ENCODE results near the gene TAGLN3.
"Not testable (repeated sequence)": the region's sequence is repeated elsewhere in the genome, so short reads cannot be mapped to it uniquely, and the experiment has no call there.

TAGLN3 gene

DNA sequence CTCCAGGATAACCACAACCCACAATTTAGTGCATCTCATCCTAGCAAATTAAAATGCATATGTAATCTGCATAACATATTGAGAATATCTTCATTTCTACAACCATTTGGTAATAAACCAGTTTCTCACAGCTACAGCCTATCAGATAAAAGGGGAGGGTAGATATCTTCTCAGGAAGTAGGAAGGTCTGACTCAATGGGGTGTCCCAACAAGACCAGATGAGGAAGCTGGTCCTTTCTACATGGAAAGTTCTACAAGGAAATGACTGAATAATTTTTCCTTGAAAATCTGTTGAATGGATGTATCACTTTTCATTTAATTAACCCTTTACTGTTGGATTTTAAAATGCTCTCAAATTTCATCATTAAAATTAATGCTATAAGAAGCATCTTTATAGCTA, 18.4 kb downstream of the TAGLN3 start:
- no peaks in the 10 kb centered on the region for H3K27me3 ChIP-seq (ENCODE audit: control insufficient read depth, insufficient read depth, low read length)
- no peak overlapping the region for H3K9ac ChIP-seq (ENCODE audit: low read length)
- H3K4me3 ChIP-seq (ENCODE audit: low read length), result no peak overlapping the region
- no peaks in the 10 kb centered on the region for H3K9me3 ChIP-seq (ENCODE audit: control insufficient read depth, low read length)
- H3K36me3 ChIP-seq (ENCODE audit: control insufficient read depth, insufficient read depth, low read length), result no peaks in the 10 kb centered on the region
- peaks cover 10% of the 10 kb centered on the region for H3K4me1 ChIP-seq (ENCODE audit: control insufficient read depth, insufficient read depth, low read length)

DNA sequence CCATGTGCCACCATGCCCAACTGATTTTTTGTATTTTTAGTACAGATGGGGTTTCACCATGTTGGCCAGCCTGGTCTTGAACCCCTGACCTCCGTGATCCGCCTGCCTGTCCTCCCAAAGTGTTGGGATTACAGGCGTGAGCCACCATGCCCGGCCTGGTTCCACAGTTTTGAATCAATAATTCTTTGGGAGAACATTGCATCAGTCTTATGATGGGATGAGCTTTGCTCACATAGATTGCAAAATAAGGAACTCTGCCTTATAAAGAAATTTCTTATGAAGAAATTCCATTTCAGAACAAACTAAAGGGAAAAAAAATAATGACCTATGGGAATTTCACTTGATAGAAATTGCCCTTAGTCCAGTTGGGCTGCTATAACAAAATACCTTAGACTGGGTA, 20.0 kb downstream of the TAGLN3 start:
- no peaks in the 10 kb centered on the region for H3K27me3 ChIP-seq (ENCODE audit: control insufficient read depth, insufficient read depth, low read length)
- no peaks in the 10 kb centered on the region for H3K4me1 ChIP-seq (ENCODE audit: control insufficient read depth, insufficient read depth, low read length)
- H3K9ac ChIP-seq (ENCODE audit: low read length), result no peak overlapping the region
- no peaks in the 10 kb centered on the region for H3K36me3 ChIP-seq (ENCODE audit: control insufficient read depth, insufficient read depth, low read length)
- no peaks in the 10 kb centered on the region for H3K9me3 ChIP-seq (ENCODE audit: control insufficient read depth, low read length)
- no peak overlapping the region for H3K4me3 ChIP-seq (ENCODE audit: low read length)

DNA sequence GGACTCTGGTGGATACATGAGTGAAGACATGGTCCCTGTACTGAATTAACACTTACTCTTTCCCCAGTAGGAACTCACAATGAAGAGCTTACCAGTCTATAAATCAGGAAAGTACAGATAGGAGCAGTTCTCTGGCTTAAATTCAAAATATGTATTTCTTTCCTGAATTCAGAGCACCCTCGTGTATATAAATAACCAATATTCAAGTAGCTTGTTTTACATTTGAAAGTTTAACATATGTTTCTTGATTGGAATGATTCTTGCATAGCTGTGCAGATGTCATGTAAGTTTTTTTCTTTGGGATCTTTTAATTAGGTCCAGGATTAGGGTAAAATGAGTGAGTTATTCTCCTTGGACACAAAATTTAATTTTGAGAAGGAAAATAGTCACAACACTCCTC, 21.0 kb downstream of the TAGLN3 start:
- Histone ChIP-seq H3K4me1 (ENCODE audit: control insufficient read depth, insufficient read depth, low read length) (no peaks in the 10 kb centered on the region), H3K4me3 (ENCODE audit: low read length) (no peak overlapping the region), H3K9ac (ENCODE audit: low read length) (no peak overlapping the region), H3K9me3 (ENCODE audit: control insufficient read depth, low read length) (no peaks in the 10 kb centered on the region), H3K36me3 (ENCODE audit: control insufficient read depth, insufficient read depth, low read length) (no peaks in the 10 kb centered on the region), H3K27me3 (ENCODE audit: control insufficient read depth, insufficient read depth, low read length) (no peaks in the 10 kb centered on the region)

DNA sequence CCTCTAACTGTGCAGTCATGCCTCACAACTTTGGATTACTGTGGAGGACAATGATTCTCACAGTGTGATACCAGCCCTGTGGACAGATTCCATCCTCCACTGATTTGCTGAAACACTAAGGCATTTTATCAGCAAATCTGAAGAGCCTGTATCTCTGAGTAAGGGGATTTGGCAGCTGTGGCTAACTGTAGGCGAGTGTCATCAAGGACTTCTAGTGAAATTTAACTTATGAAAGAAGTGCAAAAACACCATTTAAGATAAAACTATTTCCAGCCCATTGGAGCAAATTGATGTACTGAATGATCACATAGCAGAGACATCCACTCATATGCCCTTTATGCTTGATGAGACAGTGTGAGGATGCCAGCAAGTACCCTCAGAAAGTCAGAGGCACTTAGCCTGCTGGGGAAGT, 22.0 kb downstream of the TAGLN3 start:
- Histone ChIP-seq H3K9ac (ENCODE audit: low read length) (no peak overlapping the region), H3K9me3 (ENCODE audit: control insufficient read depth, low read length) (no peaks in the 10 kb centered on the region), H3K4me3 (ENCODE audit: low read length) (no peak overlapping the region), H3K4me1 (ENCODE audit: control insufficient read depth, insufficient read depth, low read length) (no peaks in the 10 kb centered on the region), H3K27me3 (ENCODE audit: control insufficient read depth, insufficient read depth, low read length) (no peaks in the 10 kb centered on the region), H3K36me3 (ENCODE audit: control insufficient read depth, insufficient read depth, low read length) (no peaks in the 10 kb centered on the region)

DNA sequence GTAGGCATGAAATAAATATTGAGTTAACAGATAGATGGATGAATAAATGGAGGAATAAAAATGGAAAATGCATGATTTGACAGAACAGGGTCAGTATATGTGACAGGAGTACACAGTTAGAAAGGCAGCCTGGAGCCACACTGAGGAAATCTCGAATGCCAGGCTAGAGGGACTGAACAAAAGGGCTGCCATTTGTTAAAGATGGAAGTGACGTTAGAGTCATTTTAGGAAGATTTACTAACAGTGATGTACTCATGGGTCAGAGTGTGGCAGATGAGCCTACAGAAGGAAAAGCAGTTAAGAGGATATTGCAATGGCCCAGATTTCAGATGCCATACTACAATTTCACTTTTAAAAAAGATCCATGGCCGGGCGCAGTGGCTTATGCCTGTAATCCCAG, 28.4 kb downstream of the TAGLN3 start:
- Histone ChIP-seq H3K9ac (ENCODE audit: low read length) (no peak overlapping the region), H3K27me3 (ENCODE audit: control insufficient read depth, insufficient read depth, low read length) (no peaks in the 10 kb centered on the region), H3K4me3 (ENCODE audit: low read length) (no peak overlapping the region), H3K36me3 (ENCODE audit: control insufficient read depth, insufficient read depth, low read length) (no peaks in the 10 kb centered on the region), H3K9me3 (ENCODE audit: control insufficient read depth, low read length) (no peaks in the 10 kb centered on the region), H3K4me1 (ENCODE audit: control insufficient read depth, insufficient read depth, low read length) (no peaks in the 10 kb centered on the region)

DNA sequence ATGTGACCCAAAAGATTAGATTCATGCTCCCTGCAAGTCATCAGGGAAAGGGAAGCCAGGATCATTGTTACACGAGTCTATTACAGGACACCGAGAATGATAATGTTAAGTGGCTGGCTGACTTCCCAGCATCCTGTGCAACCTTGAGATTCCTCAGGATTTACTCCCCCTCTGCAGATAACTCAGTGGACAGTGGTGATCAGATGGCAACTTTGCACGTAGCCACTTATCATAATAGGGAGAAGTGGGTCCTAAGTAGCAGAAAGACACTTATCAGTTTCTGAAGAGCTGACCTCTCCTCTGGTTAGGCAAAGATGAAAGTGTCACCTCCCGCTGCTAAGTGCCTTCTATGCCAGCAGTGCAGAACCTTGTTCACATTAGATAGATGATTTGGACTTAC, 29.1 kb downstream of the TAGLN3 start:
- Histone ChIP-seq H3K4me1 (ENCODE audit: control insufficient read depth, insufficient read depth, low read length) (no peaks in the 10 kb centered on the region), H3K9ac (ENCODE audit: low read length) (no peak overlapping the region)

DNA sequence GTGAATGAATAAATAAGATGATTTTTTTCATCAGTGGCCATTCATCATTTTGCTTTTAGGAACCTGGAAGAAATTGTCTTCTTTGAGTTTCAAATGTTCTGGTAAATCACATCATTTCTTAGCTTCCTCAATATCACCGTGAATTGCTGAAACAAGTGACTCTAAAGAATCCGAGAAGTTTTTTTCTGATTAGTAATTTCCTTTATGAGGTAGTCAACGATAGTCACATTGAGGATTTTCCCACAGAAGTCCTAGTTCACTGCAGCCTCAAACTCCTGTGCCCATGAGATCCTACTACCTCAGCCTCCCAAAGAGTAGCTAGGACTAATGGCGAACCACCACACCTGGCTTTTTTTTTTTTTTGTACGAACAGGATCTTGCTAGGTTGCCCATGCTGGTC, 32.2 kb downstream of the TAGLN3 start:
- no peaks in the 10 kb centered on the region for H3K9me3 ChIP-seq (ENCODE audit: control insufficient read depth, low read length)
- H3K27me3 ChIP-seq (ENCODE audit: control insufficient read depth, insufficient read depth, low read length), result no peaks in the 10 kb centered on the region
- no peaks in the 10 kb centered on the region for H3K36me3 ChIP-seq (ENCODE audit: control insufficient read depth, insufficient read depth, low read length)
- no peaks in the 10 kb centered on the region for H3K4me1 ChIP-seq (ENCODE audit: control insufficient read depth, insufficient read depth, low read length)
- no peak overlapping the region for H3K9ac ChIP-seq (ENCODE audit: low read length)
- H3K4me3 ChIP-seq (ENCODE audit: low read length), result no peak overlapping the region

More for the DNA sequence above, 29.1 kb downstream of the TAGLN3 start:
- Histone ChIP-seq H3K36me3 (ENCODE audit: control insufficient read depth, insufficient read depth, low read length) (no peaks in the 10 kb centered on the region), H3K9me3 (ENCODE audit: control insufficient read depth, low read length) (no peaks in the 10 kb centered on the region), H3K4me3 (ENCODE audit: low read length) (no peak overlapping the region), H3K27me3 (ENCODE audit: control insufficient read depth, insufficient read depth, low read length) (no peaks in the 10 kb centered on the region)

DNA sequence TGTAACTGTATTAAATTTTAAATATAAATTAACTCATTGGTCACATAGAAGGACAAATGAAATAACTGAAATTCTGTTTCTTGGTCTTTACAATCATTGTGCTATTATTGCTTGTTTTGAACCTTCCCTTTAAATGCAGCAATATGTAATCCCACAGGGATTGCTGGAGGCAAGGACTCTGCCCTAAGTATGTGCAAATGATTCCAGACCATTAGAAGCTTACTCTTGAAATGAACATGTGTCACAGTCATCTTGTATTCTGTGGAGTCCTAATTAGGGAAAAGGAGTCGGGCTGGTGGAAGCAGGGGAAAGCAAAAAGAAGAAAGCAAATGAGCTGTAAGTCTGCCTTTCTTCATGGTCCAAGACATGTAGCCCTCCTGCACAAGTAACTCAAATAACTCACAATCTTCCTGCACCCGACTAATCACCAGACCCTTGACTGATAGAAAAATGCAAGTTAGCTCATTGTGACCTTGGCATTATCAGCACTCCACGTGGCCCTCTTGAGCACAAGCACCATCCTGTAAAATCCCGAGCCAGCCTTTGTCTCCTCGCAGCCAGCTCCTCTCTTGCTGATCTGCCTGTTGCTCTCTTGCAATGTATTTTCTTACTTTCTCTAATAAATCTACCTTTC, 33.5 kb downstream of the TAGLN3 start:
- Histone ChIP-seq H3K36me3 (ENCODE audit: control insufficient read depth, insufficient read depth, low read length) (no peaks in the 10 kb centered on the region), H3K27me3 (ENCODE audit: control insufficient read depth, insufficient read depth, low read length) (no peaks in the 10 kb centered on the region), H3K4me3 (ENCODE audit: low read length) (no peak overlapping the region), H3K9ac (ENCODE audit: low read length) (no peak overlapping the region), H3K4me1 (ENCODE audit: control insufficient read depth, insufficient read depth, low read length) (no peaks in the 10 kb centered on the region), H3K9me3 (ENCODE audit: control insufficient read depth, low read length) (no peaks in the 10 kb centered on the region)

DNA sequence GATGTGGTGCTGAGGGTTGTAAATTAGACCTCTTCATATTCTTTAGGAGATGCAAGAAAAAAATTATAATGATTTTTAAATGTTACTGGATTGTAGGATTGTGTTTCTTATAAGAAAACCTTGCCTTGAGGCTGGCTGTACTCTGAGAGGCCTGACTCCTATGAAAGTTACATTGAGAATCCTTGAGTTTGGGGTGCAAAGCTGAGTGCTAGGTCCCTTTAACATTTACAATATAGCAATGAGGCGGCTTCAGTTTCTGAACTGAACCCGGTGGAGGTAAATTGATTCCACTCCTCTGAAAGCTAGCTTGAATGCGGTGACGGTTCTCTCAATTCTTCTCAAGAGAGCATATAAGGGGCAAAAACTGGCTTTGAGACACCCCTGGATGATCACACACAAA, 35.7 kb downstream of the TAGLN3 start, which contains the start of gene TMPRSS7:
Gene TMPRSS7, plus strand, starts transcription at position 301 of the 400 bp plus-strand sequence. CDS start 110 bp downstream, outside the sequence.
- no peaks in the 10 kb centered on the region for H3K36me3 ChIP-seq (ENCODE audit: control insufficient read depth, insufficient read depth, low read length)
- no peaks in the 10 kb centered on the region for H3K9me3 ChIP-seq (ENCODE audit: control insufficient read depth, low read length)
- H3K4me3 ChIP-seq (ENCODE audit: low read length), result no peak within 1 kb of the TSS
- H3K9ac ChIP-seq (ENCODE audit: low read length), result no peak within 1 kb of the TSS
- H3K4me1 ChIP-seq (ENCODE audit: control insufficient read depth, insufficient read depth, low read length), result no peaks in the 10 kb centered on the region
- H3K27me3 ChIP-seq (ENCODE audit: control insufficient read depth, insufficient read depth, low read length), result no peaks in the 10 kb centered on the region

DNA sequence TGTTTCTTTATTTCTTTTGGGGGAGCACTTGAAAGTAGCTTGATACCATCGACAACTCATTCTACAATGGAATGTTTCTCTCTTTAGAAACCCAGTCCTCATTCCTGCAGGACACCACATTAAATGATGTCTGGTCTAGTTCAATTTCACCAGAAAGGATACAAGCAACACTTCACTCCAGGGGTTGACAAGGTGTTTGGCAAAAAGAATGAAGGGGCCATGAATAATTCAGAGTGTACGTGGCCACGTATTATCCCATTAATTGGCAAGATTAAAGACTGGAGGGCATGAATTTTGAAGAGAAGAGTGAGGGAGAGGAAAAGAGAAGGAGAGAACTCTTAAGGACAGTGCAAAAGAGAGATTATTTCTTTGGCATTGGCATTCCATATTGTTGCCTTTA, 36.5 kb downstream of the TAGLN3 start:
- no peaks in the 10 kb centered on the region for H3K4me1 ChIP-seq (ENCODE audit: control insufficient read depth, insufficient read depth, low read length)
- no peak overlapping the region for H3K4me3 ChIP-seq (ENCODE audit: low read length)
- H3K36me3 ChIP-seq (ENCODE audit: control insufficient read depth, insufficient read depth, low read length), result no peaks in the 10 kb centered on the region
- no peaks in the 10 kb centered on the region for H3K27me3 ChIP-seq (ENCODE audit: control insufficient read depth, insufficient read depth, low read length)
- H3K9me3 ChIP-seq (ENCODE audit: control insufficient read depth, low read length), result no peaks in the 10 kb centered on the region
- H3K9ac ChIP-seq (ENCODE audit: low read length), result no peak overlapping the region

DNA sequence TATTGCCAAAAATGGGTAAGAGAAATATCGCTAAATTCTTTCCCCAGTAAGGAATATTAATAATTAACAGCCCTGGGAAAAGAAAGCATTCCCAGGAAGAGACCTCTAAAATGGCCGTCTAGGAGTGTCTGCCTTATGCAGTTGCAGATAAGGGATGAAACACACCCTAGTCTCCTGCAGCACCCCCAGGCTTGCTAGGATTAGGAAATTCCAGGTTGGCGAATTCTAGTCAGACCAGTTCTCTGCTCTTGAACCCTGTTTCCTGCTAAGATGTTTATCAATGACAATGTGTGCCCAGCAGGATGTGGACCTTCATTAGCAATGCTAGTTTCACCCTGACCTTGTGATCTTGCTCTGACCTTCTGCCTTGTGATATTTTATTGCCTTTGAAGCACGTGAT, 38.5 kb downstream of the TAGLN3 start:
- not testable (repeated sequence) for H3K27me3 ChIP-seq (ENCODE audit: control insufficient read depth, insufficient read depth, low read length); H3K36me3 ChIP-seq (ENCODE audit: control insufficient read depth, insufficient read depth, low read length); H3K4me1 ChIP-seq (ENCODE audit: control insufficient read depth, insufficient read depth, low read length); H3K9ac ChIP-seq (ENCODE audit: low read length); H3K9me3 ChIP-seq (ENCODE audit: control insufficient read depth, low read length); H3K4me3 ChIP-seq (ENCODE audit: low read length)

DNA sequence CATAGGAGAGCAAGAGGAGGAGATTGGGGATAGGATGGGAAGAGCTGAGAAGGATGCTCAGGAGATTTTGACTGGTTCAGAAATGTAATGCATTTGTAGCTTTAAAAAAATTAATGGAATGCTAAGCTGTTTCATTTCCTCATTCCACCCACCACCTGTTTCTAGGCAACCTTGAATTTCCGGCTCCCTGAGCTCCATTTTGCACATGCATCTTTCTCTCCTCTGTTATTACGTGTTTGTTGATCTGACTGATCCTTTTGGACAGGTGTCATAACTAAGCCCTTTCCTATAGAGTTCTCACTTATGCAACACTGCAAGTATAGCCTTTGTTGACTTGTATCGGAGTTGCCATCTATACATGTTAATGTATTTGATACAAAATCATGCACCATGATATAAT, 40.1 kb downstream of the TAGLN3 start:
- Histone ChIP-seq H3K36me3 (ENCODE audit: control insufficient read depth, insufficient read depth, low read length) (no peaks in the 10 kb centered on the region), H3K9me3 (ENCODE audit: control insufficient read depth, low read length) (no peaks in the 10 kb centered on the region), H3K4me3 (ENCODE audit: low read length) (no peak overlapping the region), H3K27me3 (ENCODE audit: control insufficient read depth, insufficient read depth, low read length) (no peaks in the 10 kb centered on the region), H3K9ac (ENCODE audit: low read length) (no peak overlapping the region), H3K4me1 (ENCODE audit: control insufficient read depth, insufficient read depth, low read length) (peaks cover under 1% of the 10 kb centered on the region)

DNA sequence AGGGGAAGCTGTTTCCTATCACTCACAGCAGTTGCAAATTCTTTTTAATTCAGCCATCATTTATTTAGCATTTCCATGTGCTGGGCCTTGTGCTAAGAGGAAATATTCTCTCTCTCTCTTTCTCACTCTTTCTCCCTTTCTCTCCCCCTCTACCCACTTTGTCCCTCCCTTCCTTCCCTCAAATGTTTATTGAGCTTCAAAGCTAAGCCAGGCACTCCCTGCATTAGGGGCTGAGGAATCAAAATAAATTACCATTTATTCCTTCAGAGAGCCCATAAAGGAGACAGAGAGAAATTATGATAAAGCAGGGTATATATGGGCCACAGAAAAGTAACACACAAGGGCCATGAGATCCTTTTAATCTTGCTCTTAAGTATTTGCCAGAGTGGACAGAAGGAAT, 42.6 kb downstream of the TAGLN3 start:
- H3K9ac ChIP-seq (ENCODE audit: low read length), result no peak overlapping the region
- H3K4me3 ChIP-seq (ENCODE audit: low read length), result no peak overlapping the region
- peaks cover 5% of the 10 kb centered on the region for H3K4me1 ChIP-seq (ENCODE audit: control insufficient read depth, insufficient read depth, low read length)
- no peaks in the 10 kb centered on the region for H3K27me3 ChIP-seq (ENCODE audit: control insufficient read depth, insufficient read depth, low read length)
- H3K36me3 ChIP-seq (ENCODE audit: control insufficient read depth, insufficient read depth, low read length), result no peaks in the 10 kb centered on the region
- H3K9me3 ChIP-seq (ENCODE audit: control insufficient read depth, low read length), result no peaks in the 10 kb centered on the region

All from mucosa of stomach (tissue), 1 donor.